Endodermal cell (in vitro differentiated cells): Measurements from ENCODE around the gene CYP4F11. TPM values are rescaled to one million over a fixed set of nuclear protein-coding genes. Genes with fewer than 3 reads are reported as not detected.
"Not testable (repeated sequence)": the region's sequence is repeated elsewhere in the genome, so short reads cannot be mapped to it uniquely, and the experiment has no call there.

Experiments
- DNase-seq: peaks from one replicate; pipeline ENCODE4 v3.0.0-alpha.2; 2017
- H3K27ac ChIP-seq: 2 replicates; pipeline ENCODE4 v1.5.1; 2013; ENCODE audit warnings: mild to moderate bottlenecking, low read depth, low read length, moderate library complexity
- H3K27me3 ChIP-seq: 2 replicates; pipeline ENCODE4 v1.6.1; 2013; ENCODE audit warnings: mild to moderate bottlenecking, low read length, moderate library complexity; ENCODE audit not compliant: insufficient read depth, control insufficient read depth, poor library complexity, severe bottlenecking
- H3K36me3 ChIP-seq: 2 replicates; pipeline ENCODE4 v1.7.0; 2013; ENCODE audit warnings: mild to moderate bottlenecking, low read length, moderate library complexity; ENCODE audit not compliant: control insufficient read depth, insufficient read depth
- H3K4me1 ChIP-seq: one replicate; pipeline ENCODE4 v1.7.0; 2013; ENCODE audit warnings: low read length; ENCODE audit not compliant: control insufficient read depth, insufficient read depth
- H3K4me3 ChIP-seq: 2 replicates; pipeline ENCODE4 v1.5.1; 2013; ENCODE audit warnings: mild to moderate bottlenecking, low read length, moderate library complexity
- H3K9ac ChIP-seq: 2 replicates; pipeline ENCODE4 v1.6.1; 2013; ENCODE audit warnings: mild to moderate bottlenecking, low read length, moderate library complexity; ENCODE audit not compliant: poor library complexity, severe bottlenecking; ENCODE audit errors: extremely low read depth
- H3K9me3 ChIP-seq: 2 replicates; pipeline ENCODE4 v1.6.1; 2013; ENCODE audit warnings: mild to moderate bottlenecking, low read length, moderate library complexity; ENCODE audit not compliant: control insufficient read depth
- H3K27ac Mint-ChIP-seq: 2 replicates; pipeline ENCODE4 v1.8.0; 2020; ENCODE audit warnings: mixed read lengths
- H3K27me3 Mint-ChIP-seq: 2 replicates; pipeline ENCODE4 v1.8.0; 2021; ENCODE audit warnings: mild to moderate bottlenecking, mixed read lengths; ENCODE audit not compliant: insufficient read depth
- H3K36me3 Mint-ChIP-seq: 2 replicates; pipeline ENCODE4 v1.8.0; 2020; ENCODE audit warnings: low read depth, mixed read lengths
- H3K4me1 Mint-ChIP-seq: 2 replicates; pipeline ENCODE4 v1.8.0; 2020; ENCODE audit warnings: mixed read lengths
- H3K4me3 Mint-ChIP-seq: 2 replicates; pipeline ENCODE4 v1.8.0; 2020; ENCODE audit warnings: mild to moderate bottlenecking, moderate library complexity, mixed read lengths
- H3K9me3 Mint-ChIP-seq: 2 replicates; pipeline ENCODE4 v1.8.0; 2020; ENCODE audit warnings: mild to moderate bottlenecking, mixed read lengths
- CTCF ChIP-seq: fragments of 200-600 bp; sonication (generic); conservative IDR thresholded peaks from 2 replicates; pipeline ENCODE4 v1.5.0; 2021; ENCODE audit warnings: antibody characterized with exemption, mild to moderate bottlenecking
- WGBS, 2 experiments: methylation state at CpG; one replicate each; pipeline versions ENCODE4 v1.1.5 to v1.1.7; 2013; ENCODE audit warnings: missing lambda C conversion rate in 2 of 2, mixed read lengths in 1 of 2; ENCODE audit not compliant: insufficient coverage in 1 of 2, insufficient read length in 1 of 2; 5-methylcytosine and 5-hydroxymethylcytosine counted together
- total RNA-seq, 2 donors: library from RNA; stranded (reverse); fragmentation: NEBNext Ultra II Directional in 1 of 2; extraction: Animal tissue kit (Norgen Biotek cat#: 25700) in 1 of 2; gene quantifications; 2 replicates in 1 of 2; 3 replicates in 1 of 2; pipeline ENCODE4 v1.2.1, GENCODE V29; 2021

The CYP4F11 gene
- total RNA-seq, 2 donors from 2014 or later: not detected

GRCh38 chr19:15891434-15891833 lies 42.9 kb downstream of the CYP4F11 start:
- no peak overlapping the region for H3K9ac ChIP-seq
- Mint-ChIP-seq H3K36me3 (no peaks in the 10 kb centered on the region), H3K9me3 (no peaks in the 10 kb centered on the region), H3K27ac (no peak overlapping the region), H3K4me3 (no peak overlapping the region), H3K27me3 (no peaks in the 10 kb centered on the region), H3K4me1 (no peaks in the 10 kb centered on the region)
- no peak for TF ChIP-seq CTCF
- WGBS, 2 experiments: 68 to 71% methylated on average over 4 to 6 of the region's 6 CpGs
- no peak for DNase-seq
- no peak overlapping the region for H3K27ac ChIP-seq
- no peaks in the 10 kb centered on the region for H3K36me3 ChIP-seq
- no peaks in the 10 kb centered on the region for H3K4me1 ChIP-seq
- no peaks in the 10 kb centered on the region for H3K27me3 ChIP-seq
- peaks cover 83% of the 10 kb centered on the region for H3K9me3 ChIP-seq
- no peak overlapping the region for H3K4me3 ChIP-seq

- not testable (repeated sequence) for H3K4me3 Mint-ChIP-seq, H3K4me1 Mint-ChIP-seq, H3K27me3 Mint-ChIP-seq, DNase-seq, H3K36me3 ChIP-seq, H3K9ac ChIP-seq, H3K4me1 ChIP-seq, H3K36me3 Mint-ChIP-seq, H3K27ac Mint-ChIP-seq, H3K27me3 ChIP-seq, H3K4me3 ChIP-seq, H3K27ac ChIP-seq
- peaks cover 78% of the 10 kb centered on the region for H3K9me3 ChIP-seq
- WGBS, 2 experiments: 76% methylated on average over 3 to 9 of the region's 9 CpGs
- H3K9me3 Mint-ChIP-seq: peaks cover 15% of the 10 kb centered on the region
Observed at GRCh38 chr19:15889339-15889738, 45.0 kb downstream of the CYP4F11 start.

- Mint-ChIP-seq H3K27ac (no peak overlapping the region), H3K4me3 (no peak overlapping the region), H3K4me1 (no peaks in the 10 kb centered on the region), H3K9me3 (peaks cover 45% of the 10 kb centered on the region), H3K36me3 (no peaks in the 10 kb centered on the region), H3K27me3 (no peaks in the 10 kb centered on the region)
- no peak overlapping the region for H3K9ac ChIP-seq
- H3K9me3 ChIP-seq: peaks cover 67% of the 10 kb centered on the region
- no peak overlapping the region for H3K4me3 ChIP-seq
- no peaks in the 10 kb centered on the region for H3K36me3 ChIP-seq
- WGBS, 2 experiments: 64 to 100% methylated on average over 1 to 7 of the region's 7 CpGs
- DNase-seq: no peak
- no peak for TF ChIP-seq CTCF
- no peaks in the 10 kb centered on the region for H3K27me3 ChIP-seq
- H3K4me1 ChIP-seq: no peaks in the 10 kb centered on the region
- H3K27ac ChIP-seq: no peak overlapping the region
Observed at GRCh38 chr19:15885919-15886318, 48.4 kb downstream of the CYP4F11 start.

GRCh38 chr19:15885167-15885566 lies 49.2 kb downstream of the CYP4F11 start:
- Mint-ChIP-seq H3K9me3 (peaks cover 50% of the 10 kb centered on the region), H3K36me3 (no peaks in the 10 kb centered on the region), H3K4me3 (no peak overlapping the region), H3K27ac (no peak overlapping the region), H3K27me3 (no peaks in the 10 kb centered on the region), H3K4me1 (no peaks in the 10 kb centered on the region)
- Histone ChIP-seq H3K27ac (no peak overlapping the region), H3K36me3 (no peaks in the 10 kb centered on the region), H3K4me1 (no peaks in the 10 kb centered on the region), H3K9ac (no peak overlapping the region), H3K4me3 (no peak overlapping the region), H3K9me3 (peaks cover 70% of the 10 kb centered on the region), H3K27me3 (no peaks in the 10 kb centered on the region)
- no peak for TF ChIP-seq CTCF
- DNase-seq: no peak
- 58 to 69% methylated on average over 3 of the region's 3 CpGs for WGBS, 2 experiments

- H3K27ac Mint-ChIP-seq, H3K4me1 Mint-ChIP-seq, H3K9ac ChIP-seq, H3K4me3 Mint-ChIP-seq, H3K4me1 ChIP-seq, H3K27ac ChIP-seq, H3K27me3 ChIP-seq, DNase-seq, H3K27me3 Mint-ChIP-seq, H3K4me3 ChIP-seq, H3K36me3 ChIP-seq, H3K36me3 Mint-ChIP-seq: not testable (repeated sequence)
- H3K9me3 Mint-ChIP-seq: peaks cover 68% of the 10 kb centered on the region
- H3K9me3 ChIP-seq: peaks cover 73% of the 10 kb centered on the region
- WGBS, 2 experiments: 80 to 86% methylated on average over 1 to 2 of the region's 3 CpGs
Observed at GRCh38 chr19:15883329-15883728, 51.0 kb downstream of the CYP4F11 start.
